Stimulated activated effector memory CD8-positive, alpha-beta T cell treated with anti-CD3 and anti-CD28 coated beads, Interleukin-12 subunit alpha, Interleukin-12 subunit beta, amount 100 ng/mL, for 72 hours (primary cell): Measurements from ENCODE around the gene DCLK1.
"Not testable (repeated sequence)": the region's sequence is repeated elsewhere in the genome, so short reads cannot be mapped to it uniquely, and the experiment has no call there.

ENCODE experiments used
- ATAC-seq: fragments of 150-1000 bp; cut with Tn5 transposase; 2 replicates; pipeline ENCODE4 v1.10.0; 2021
- DNase-seq, 2 donors: peaks; one replicate each; pipeline ENCODE4 v3.0.0; 2021 to 2022; ENCODE audit warnings: low spot score in 2 of 2
- H3K27ac Mint-ChIP-seq: one replicate; pipeline ENCODE4 v1.8.0; 2022; ENCODE audit warnings: mild to moderate bottlenecking, mixed read lengths
- H3K36me3 Mint-ChIP-seq: one replicate; pipeline ENCODE4 v1.8.0; 2022; ENCODE audit warnings: mild to moderate bottlenecking, mixed read lengths
- H3K4me1 Mint-ChIP-seq: one replicate; pipeline ENCODE4 v1.8.0; 2022; ENCODE audit warnings: mixed read lengths
- H3K4me3 Mint-ChIP-seq: one replicate; pipeline ENCODE4 v1.8.0; 2022; ENCODE audit warnings: mild to moderate bottlenecking, mixed read lengths
- H3K9me3 Mint-ChIP-seq: one replicate; pipeline ENCODE4 v1.8.0; 2022; ENCODE audit warnings: mixed read lengths

The DCLK1 gene

DNA sequence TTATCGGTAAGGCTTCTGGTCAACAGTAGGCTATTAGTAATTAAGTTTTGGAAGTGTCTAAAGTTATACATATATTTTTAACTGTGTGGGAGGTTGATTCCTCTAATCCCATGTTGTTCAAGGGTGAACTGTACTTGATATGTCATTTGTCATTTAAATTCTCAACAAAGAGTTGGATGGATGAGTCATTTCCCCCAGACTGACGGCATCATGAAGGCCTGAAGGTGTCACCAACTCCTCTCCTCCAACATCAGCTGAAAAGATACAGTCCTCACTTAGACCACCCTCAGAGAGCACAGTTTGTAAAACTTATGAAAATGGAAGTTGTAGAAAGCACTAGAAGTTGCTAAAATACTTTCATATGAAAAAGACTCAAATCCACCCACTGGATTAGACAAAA is 48.8 kb downstream of the DCLK1 start:
- Mint-ChIP-seq H3K4me3 (no peak overlapping the region), H3K9me3 (peaks cover 11% of the 10 kb centered on the region), H3K36me3 (no peaks in the 10 kb centered on the region), H3K27ac (no peak overlapping the region), H3K4me1 (no peaks in the 10 kb centered on the region)
- DNase-seq = no peak
- ATAC-seq = no peak

- no peaks in the 10 kb centered on the region for H3K4me1 Mint-ChIP-seq
- no peak overlapping the region for H3K4me3 Mint-ChIP-seq
- H3K9me3 Mint-ChIP-seq = peaks cover 19% of the 10 kb centered on the region
- ATAC-seq (no peak), DNase-seq (no peak)
- no peak overlapping the region for H3K27ac Mint-ChIP-seq
- H3K36me3 Mint-ChIP-seq = no peaks in the 10 kb centered on the region
Observed at GRCh38 chr13:36076211-36076610, 55.0 kb downstream of the DCLK1 start.

DNA sequence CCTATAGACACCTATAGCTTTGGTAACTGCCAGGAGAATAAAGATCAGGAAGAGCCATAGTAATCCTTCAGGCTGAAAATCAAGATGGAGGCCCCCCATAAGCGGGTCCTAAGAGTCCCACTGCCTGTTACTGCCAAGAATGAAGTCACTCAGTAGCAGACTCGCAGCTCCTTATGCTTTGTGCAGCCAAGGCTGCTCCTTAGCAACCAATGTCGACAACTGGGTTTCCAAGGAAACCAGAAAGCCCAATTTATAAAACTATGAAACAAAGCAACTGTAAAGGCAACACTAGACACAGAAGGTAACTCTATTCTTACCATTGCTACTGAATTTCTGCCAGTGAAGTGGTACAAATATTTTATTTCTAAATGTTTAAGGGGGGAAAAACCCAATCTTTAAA is 56.5 kb downstream of the DCLK1 start:
- Mint-ChIP-seq H3K4me1 (no peaks in the 10 kb centered on the region), H3K27ac (no peak overlapping the region), H3K36me3 (no peaks in the 10 kb centered on the region), H3K4me3 (no peak overlapping the region), H3K9me3 (peaks cover 16% of the 10 kb centered on the region)
- no peak for DNase-seq
- ATAC-seq = no peak

DNA sequence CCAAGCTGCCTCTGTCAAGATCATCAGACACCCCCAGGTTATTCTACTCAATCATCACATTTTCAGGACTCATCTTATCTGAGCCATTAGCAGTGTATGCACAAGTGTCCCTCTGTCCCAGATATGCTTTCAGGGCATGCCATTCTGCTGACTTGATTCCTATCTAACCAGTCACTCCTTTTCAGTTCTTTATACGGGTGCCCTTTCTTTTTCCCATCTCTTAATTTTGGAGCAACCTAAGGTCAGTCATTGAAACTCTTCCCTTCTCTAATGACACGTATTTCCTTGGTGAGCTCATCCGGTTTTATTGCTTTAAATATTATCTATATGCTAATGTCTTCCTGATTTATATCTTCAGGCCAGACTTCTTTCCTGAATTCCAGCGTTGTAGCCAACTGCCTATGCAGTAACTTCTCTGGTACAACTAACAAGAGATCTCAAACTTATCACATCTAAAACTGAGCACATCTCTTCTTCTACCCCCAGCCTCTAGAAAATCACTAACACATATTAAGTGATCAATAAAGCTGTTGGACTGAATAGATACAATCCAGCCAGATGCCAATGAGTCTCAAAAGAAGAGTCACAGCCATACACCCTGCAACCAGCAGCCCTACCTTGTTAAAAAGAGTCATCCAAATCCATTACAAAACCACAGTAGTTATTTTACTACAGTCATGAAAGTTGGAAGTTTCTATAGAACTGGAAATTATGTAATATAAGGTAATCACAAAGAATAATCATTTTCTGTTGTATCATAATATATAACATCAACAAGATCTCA is 58.8 kb downstream of the DCLK1 start:
- H3K4me1 Mint-ChIP-seq = no peaks in the 10 kb centered on the region
- H3K9me3 Mint-ChIP-seq = peaks cover 14% of the 10 kb centered on the region
- no peak for ATAC-seq
- DNase-seq = no peak
- H3K36me3 Mint-ChIP-seq = no peaks in the 10 kb centered on the region
- H3K27ac Mint-ChIP-seq = no peak overlapping the region
- no peak overlapping the region for H3K4me3 Mint-ChIP-seq

GRCh38 chr13:36070504-36071192 is 60.5 kb downstream of the DCLK1 start:
- not testable (repeated sequence) for H3K27ac Mint-ChIP-seq, H3K36me3 Mint-ChIP-seq, H3K4me3 Mint-ChIP-seq, H3K4me1 Mint-ChIP-seq, DNase-seq, ATAC-seq
- H3K9me3 Mint-ChIP-seq = peaks cover 12% of the 10 kb centered on the region

DNA sequence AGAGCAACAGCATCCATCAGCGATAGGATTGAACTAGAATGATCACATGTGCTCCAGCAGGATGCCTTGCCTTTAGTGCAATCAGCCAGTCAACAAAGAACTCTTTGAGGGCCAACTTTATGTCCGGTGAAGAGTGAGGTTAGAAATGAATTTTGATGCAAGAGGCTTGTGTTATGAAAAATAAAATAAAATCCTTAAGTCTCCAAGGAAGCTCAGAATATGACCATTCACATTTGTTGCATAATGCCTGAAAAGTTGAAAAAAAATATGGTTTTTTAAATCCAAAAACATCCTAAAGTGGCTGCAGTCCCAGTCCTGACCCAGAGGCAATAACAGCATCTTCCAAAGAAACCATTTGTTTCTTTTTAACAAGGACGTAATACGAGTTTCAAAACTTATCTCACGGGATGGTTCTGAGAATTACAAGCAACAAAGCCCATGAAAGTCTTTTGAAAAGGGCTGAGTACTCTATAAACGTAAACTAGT is 61.3 kb downstream of the DCLK1 start:
- Mint-ChIP-seq H3K9me3 (peaks cover 12% of the 10 kb centered on the region), H3K27ac (no peak overlapping the region), H3K4me3 (no peak overlapping the region), H3K36me3 (no peaks in the 10 kb centered on the region), H3K4me1 (no peaks in the 10 kb centered on the region)
- DNase-seq (no peak), ATAC-seq (no peak)

- Mint-ChIP-seq H3K4me3 (no peak overlapping the region), H3K4me1 (no peaks in the 10 kb centered on the region), H3K27ac (no peak overlapping the region), H3K36me3 (no peaks in the 10 kb centered on the region), H3K9me3 (peaks cover 12% of the 10 kb centered on the region)
- no peak for DNase-seq
- ATAC-seq = no peak
Observed at GRCh38 chr13:36068991-36069390, 62.2 kb downstream of the DCLK1 start.

DNA sequence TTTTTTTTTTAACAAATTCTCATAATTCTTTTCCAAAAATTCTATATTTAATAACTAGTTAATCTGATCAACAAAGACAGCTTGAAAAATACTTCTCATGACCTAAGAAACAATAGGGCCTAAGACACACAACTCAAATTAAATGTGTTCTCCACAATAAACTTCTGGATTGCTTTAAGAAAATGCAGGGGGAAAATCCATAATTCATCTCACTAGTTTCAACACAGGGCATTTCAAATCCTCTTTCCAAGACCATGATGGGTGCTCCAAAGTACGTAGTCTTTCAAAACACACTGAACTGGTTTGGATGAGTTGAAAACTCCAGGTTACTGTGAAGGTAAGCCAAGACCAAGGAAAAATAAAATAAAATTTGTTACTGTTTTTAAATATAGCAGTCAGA is 62.6 kb downstream of the DCLK1 start:
- Mint-ChIP-seq H3K27ac (no peak overlapping the region), H3K9me3 (peaks cover 12% of the 10 kb centered on the region), H3K36me3 (no peaks in the 10 kb centered on the region), H3K4me3 (no peak overlapping the region), H3K4me1 (no peaks in the 10 kb centered on the region)
- DNase-seq (no peak), ATAC-seq (no peak)

GRCh38 chr13:36067746-36068381 is 63.3 kb downstream of the DCLK1 start:
- ATAC-seq (no peak), DNase-seq (no peak)
- Mint-ChIP-seq H3K4me3 (no peak overlapping the region), H3K36me3 (no peaks in the 10 kb centered on the region), H3K9me3 (peaks cover 12% of the 10 kb centered on the region), H3K27ac (no peak overlapping the region), H3K4me1 (no peaks in the 10 kb centered on the region)

GRCh38 chr13:36062249-36062648 is 68.9 kb downstream of the DCLK1 start:
- peaks cover 9% of the 10 kb centered on the region for H3K9me3 Mint-ChIP-seq
- H3K27ac Mint-ChIP-seq = no peak overlapping the region
- no peak overlapping the region for H3K4me3 Mint-ChIP-seq
- no peak for DNase-seq
- no peaks in the 10 kb centered on the region for H3K36me3 Mint-ChIP-seq
- no peaks in the 10 kb centered on the region for H3K4me1 Mint-ChIP-seq
- no peak for ATAC-seq

- no peak overlapping the region for H3K4me3 Mint-ChIP-seq
- no peak for ATAC-seq
- no peaks in the 10 kb centered on the region for H3K4me1 Mint-ChIP-seq
- H3K9me3 Mint-ChIP-seq = peaks cover 9% of the 10 kb centered on the region
- H3K27ac Mint-ChIP-seq = no peak overlapping the region
- H3K36me3 Mint-ChIP-seq = no peaks in the 10 kb centered on the region
- no peak for DNase-seq
Observed at GRCh38 chr13:36061621-36062020, 69.6 kb downstream of the DCLK1 start.

DNA sequence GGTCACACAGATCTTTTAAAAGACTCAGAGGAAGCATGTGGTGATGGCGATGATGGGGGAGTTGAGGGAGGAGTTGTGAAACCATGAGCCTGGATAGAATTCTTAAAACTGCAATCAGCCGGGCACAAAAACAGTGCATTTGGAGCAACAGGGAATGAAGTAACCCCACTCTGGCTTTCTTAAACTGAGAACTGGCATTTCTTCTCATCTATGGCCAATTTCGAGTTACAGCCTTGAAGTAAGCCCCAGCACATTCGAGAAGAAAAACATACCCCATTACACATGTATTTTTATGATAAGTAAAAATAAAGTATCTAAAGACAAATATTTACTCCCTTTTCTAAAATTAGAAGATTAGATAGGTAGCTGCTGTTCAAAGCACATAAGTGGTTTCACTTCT is 70.1 kb downstream of the DCLK1 start:
- DNase-seq (no peak), ATAC-seq (no peak)
- Mint-ChIP-seq H3K4me3 (no peak overlapping the region), H3K4me1 (no peaks in the 10 kb centered on the region), H3K9me3 (peaks cover 7% of the 10 kb centered on the region), H3K27ac (no peak overlapping the region), H3K36me3 (no peaks in the 10 kb centered on the region)

DNA sequence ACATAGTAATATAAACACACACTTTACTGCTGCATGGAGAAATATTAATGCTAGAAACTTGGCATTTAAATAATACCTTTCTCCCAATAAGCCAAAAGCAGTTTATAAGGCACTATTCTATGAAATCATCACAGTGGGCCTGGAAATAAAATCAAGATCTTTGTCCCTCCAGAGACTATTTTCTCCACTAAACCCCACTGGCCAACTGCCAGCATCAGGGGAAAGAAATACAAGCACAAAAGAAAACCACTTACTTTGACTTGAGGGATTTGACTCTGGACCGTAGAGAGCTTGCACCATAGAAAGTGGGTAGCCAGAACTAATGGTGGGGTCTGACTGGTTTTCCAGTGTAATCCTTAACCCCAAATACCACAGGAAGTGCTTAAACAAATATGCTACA is 71.9 kb downstream of the DCLK1 start:
- no peak for ATAC-seq
- peaks cover 9% of the 10 kb centered on the region for H3K9me3 Mint-ChIP-seq
- no peak for DNase-seq
- no peak overlapping the region for H3K4me3 Mint-ChIP-seq
- no peaks in the 10 kb centered on the region for H3K36me3 Mint-ChIP-seq
- no peaks in the 10 kb centered on the region for H3K4me1 Mint-ChIP-seq
- H3K27ac Mint-ChIP-seq = no peak overlapping the region

DNA sequence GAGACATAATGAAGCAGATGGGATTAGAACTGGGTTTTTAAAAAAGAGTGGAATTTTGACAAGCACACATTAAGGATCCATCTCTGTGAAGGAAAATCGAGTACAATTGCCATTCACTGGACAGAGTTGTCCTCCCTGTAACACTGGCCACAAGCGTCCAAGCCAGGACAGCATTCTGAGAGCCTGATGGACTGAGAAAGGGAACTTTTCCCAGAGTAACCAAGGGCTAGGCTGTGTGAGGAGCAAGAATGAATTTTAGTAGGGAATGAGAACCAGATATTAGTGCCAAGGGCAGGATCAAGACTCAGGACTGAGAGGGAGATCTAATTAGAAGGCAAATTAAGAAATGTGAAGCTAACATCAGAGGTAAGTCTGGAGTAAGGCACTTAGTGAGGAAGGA is 73.1 kb downstream of the DCLK1 start:
- ATAC-seq = no peak
- Mint-ChIP-seq H3K4me3 (no peak overlapping the region), H3K36me3 (no peaks in the 10 kb centered on the region), H3K9me3 (peaks cover 15% of the 10 kb centered on the region), H3K4me1 (no peaks in the 10 kb centered on the region), H3K27ac (no peak overlapping the region)
- no peak for DNase-seq

DNA sequence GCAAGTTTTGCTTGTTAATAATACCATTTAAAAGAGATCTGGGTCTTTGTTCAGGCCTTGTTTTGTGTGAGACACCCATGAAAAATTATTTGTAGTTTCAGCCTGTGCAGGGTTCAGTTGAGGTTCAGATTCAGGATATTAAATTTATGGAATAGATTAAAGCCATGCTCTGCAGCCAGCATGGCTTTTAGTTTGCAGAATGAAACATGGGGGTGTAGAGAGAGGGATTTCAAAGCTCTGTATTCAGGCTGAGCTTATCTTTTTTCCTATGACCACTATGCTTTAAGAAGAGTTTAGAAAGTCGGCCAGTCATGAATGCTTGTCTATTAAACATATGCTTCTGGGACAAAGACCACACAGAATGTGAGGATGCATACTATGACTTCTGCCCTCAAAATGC is 73.6 kb downstream of the DCLK1 start:
- Mint-ChIP-seq H3K27ac (no peak overlapping the region), H3K4me3 (no peak overlapping the region), H3K9me3 (peaks cover 16% of the 10 kb centered on the region), H3K36me3 (no peaks in the 10 kb centered on the region), H3K4me1 (no peaks in the 10 kb centered on the region)
- DNase-seq (no peak), ATAC-seq (no peak)

DNA sequence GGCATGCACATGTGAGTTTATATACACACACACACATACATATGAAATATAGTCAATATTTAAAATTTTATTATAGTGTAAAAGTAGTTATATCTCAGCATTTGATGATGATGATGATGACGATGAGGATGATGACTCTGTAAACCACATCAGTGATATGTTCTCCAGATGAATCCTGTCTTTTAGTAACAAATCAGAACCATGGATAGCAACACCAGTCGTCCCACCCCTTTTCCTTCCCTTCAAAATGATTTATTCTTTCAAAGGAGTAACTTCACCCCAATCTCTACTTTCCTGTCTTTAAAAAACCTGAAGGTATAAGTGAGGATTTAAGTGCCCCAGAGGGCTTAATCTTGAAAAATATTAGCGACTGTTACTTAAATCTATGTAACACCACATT is 74.1 kb downstream of the DCLK1 start:
- ATAC-seq = no peak
- Mint-ChIP-seq H3K4me3 (no peak overlapping the region), H3K36me3 (no peaks in the 10 kb centered on the region)

More for the DNA sequence above, 74.1 kb downstream of the DCLK1 start:
- no peak for DNase-seq
- Mint-ChIP-seq H3K4me1 (no peaks in the 10 kb centered on the region), H3K9me3 (peaks cover 16% of the 10 kb centered on the region), H3K27ac (no peak overlapping the region)
